Activated CD8-positive, alpha-beta memory T cell treated with anti-CD3 and anti-CD28 coated beads for 1 hour (primary cell): ENCODE measurements around the gene RABL3.
A peak's percentile ranks its signal among the peaks of the same experiment; 100 is the strongest.
"Not testable (repeated sequence)": the region's sequence is repeated elsewhere in the genome, so short reads cannot be mapped to it uniquely, and the experiment has no call there.

Experiments
- DNase-seq, 2 donors: peaks; one replicate each; pipeline ENCODE4 v3.0.0-alpha.2; 2020; ENCODE audit warnings: low read depth in 1 of 2; ENCODE audit errors: extremely low read depth in 1 of 2

Gene RABL3

GRCh38 chr3:120742198-120742848, at the start of gene RABL3, which contains the start of gene GTF2E1:
RABL3 (minus strand) TSS chr3:120742516; CDS start chr3:120742507, 9 bp downstream.
GTF2E1 (plus strand) TSS chr3:120742744; CDS start chr3:120750553, 7,809 bp downstream.
- DNase-seq: peak; percentile 90 to 94

GRCh38 chr3:120791913-120792312, 49.6 kb upstream of the RABL3 start:
- DNase-seq: no peak

- no peak for DNase-seq
Measured at GRCh38 chr3:120791010-120791409, 48.7 kb upstream of the RABL3 start.

GRCh38 chr3:120785832-120786231, 43.5 kb upstream of the RABL3 start:
- DNase-seq: not testable (repeated sequence)

- no peak for DNase-seq
Measured at GRCh38 chr3:120780977-120781376, 38.7 kb upstream of the RABL3 start.

- DNase-seq: no peak
Measured at GRCh38 chr3:120778776-120779175, 36.5 kb upstream of the RABL3 start.

GRCh38 chr3:120775411-120775810, 33.1 kb upstream of the RABL3 start:
- DNase-seq: no peak

GRCh38 chr3:120773932-120774331, 31.6 kb upstream of the RABL3 start:
- no peak for DNase-seq

- no peak for DNase-seq
Measured at GRCh38 chr3:120772081-120772480, 29.8 kb upstream of the RABL3 start.

GRCh38 chr3:120770891-120771290, 28.6 kb upstream of the RABL3 start:
- no peak for DNase-seq

- DNase-seq: no peak
Measured at GRCh38 chr3:120769436-120769835, 27.1 kb upstream of the RABL3 start.

- no peak for DNase-seq
Measured at GRCh38 chr3:120767106-120767505, 24.8 kb upstream of the RABL3 start.

- no peak for DNase-seq
Measured at GRCh38 chr3:120766576-120766975, 24.3 kb upstream of the RABL3 start.

GRCh38 chr3:120765830-120766493, 23.6 kb upstream of the RABL3 start:
- DNase-seq: no peak

- no peak for DNase-seq
Measured at GRCh38 chr3:120764206-120764605, 21.9 kb upstream of the RABL3 start.

- no peak for DNase-seq
Measured at GRCh38 chr3:120763601-120764000, 21.3 kb upstream of the RABL3 start.

- DNase-seq: no peak
Measured at GRCh38 chr3:120762615-120763014, 20.3 kb upstream of the RABL3 start.

GRCh38 chr3:120758551-120758950, 16.2 kb upstream of the RABL3 start:
- not testable (repeated sequence) for DNase-seq

- no peak for DNase-seq
Measured at GRCh38 chr3:120756061-120756460, 13.7 kb upstream of the RABL3 start.

GRCh38 chr3:120753810-120754209, 11.5 kb upstream of the RABL3 start:
- DNase-seq: no peak

GRCh38 chr3:120752865-120753264, 10.5 kb upstream of the RABL3 start:
- no peak for DNase-seq

- no peak for DNase-seq
Measured at GRCh38 chr3:120752230-120752629, 9.9 kb upstream of the RABL3 start.
